Stimulated activated CD8-positive, alpha-beta memory T cell treated with anti-CD3 and anti-CD28 coated beads, Interleukin-15, amount 100 ng/mL, for 48 hours (primary cell): ENCODE data around the gene CRTC1.
"Not testable (repeated sequence)": the region's sequence is repeated elsewhere in the genome, so short reads cannot be mapped to it uniquely, and the experiment has no call there.

ENCODE experiments used
- DNase-seq, 2 donors: peaks; one replicate each; pipeline ENCODE4 v3.0.0-alpha.2; 2020; ENCODE audit warnings: low read depth in 2 of 2

The CRTC1 gene

DNA sequence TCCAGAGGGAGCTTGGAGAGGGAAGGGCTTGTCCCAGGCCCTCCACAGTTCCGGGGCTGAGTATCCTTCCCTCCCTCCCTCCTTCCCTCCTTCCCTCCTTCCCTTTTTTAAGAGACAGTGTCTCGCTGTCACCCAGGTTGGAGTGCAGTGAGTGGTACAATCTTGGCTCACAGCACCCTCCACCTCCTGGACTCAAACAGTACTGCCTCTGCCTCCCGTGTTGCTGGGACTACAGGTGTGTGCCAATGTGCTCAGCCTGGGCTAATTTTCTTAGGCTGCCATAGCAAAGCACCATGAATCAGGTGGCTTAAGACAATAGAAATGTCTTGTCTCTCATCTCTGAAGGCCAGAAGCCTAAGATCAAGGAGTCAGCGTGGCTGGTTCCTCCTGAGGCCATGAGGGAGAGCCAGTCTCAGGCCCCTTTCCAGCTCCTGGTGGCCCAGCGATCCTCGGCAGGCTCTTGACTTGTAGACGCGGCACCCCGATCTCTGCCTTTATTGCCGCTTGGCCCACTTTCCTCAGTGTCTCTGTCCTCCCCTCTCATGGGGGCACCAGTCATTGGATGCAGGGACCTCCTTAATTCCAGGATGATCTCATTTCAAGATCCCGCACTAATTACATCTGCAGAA is 47.5 kb downstream of the CRTC1 start:
- DNase-seq = no peak

DNA sequence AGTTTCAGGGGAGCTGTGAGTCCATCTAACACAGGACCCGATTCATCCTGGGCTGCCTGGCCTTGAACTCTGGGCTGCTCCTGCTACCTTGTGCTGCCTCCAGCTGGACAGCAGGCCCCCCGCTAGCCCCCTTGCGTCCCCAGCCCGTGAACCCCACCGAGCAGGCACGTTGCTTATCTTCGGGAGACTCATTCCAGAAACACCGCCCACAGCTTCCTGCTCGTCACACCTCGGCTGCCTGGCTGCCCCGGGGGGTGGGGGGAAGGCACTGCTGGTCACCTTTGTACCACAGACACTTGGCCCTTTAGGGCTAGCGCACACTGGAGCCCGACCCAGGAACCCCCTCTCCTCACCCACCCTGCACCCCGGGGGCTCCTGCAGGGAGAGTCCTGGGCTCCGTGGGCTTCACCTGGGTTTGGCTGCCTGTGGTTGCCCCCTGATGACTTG is 48.1 kb downstream of the CRTC1 start:
- no peak for DNase-seq

DNA sequence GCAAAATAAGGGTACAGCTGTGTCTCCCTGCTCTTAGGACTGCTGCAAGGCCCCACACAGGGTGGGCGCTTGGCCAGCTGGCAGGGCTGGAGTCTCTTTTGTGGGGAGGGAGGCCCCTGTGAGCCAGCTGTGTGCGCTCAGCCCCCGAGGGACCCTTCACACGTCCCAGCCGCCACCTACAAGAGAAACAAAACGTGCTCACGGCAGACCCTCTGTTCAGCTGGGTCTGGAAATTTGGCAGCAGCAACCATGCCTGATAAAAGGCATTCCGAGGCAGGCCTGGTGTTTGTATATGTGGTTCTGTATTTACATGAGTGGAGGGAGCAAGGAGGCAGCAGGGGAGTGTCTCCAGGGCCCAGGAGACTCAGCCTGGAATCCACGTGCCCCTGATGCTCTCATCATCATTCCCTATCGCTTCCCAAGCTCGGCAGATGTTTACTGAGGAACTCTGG is 49.7 kb downstream of the CRTC1 start:
- no peak for DNase-seq

DNA sequence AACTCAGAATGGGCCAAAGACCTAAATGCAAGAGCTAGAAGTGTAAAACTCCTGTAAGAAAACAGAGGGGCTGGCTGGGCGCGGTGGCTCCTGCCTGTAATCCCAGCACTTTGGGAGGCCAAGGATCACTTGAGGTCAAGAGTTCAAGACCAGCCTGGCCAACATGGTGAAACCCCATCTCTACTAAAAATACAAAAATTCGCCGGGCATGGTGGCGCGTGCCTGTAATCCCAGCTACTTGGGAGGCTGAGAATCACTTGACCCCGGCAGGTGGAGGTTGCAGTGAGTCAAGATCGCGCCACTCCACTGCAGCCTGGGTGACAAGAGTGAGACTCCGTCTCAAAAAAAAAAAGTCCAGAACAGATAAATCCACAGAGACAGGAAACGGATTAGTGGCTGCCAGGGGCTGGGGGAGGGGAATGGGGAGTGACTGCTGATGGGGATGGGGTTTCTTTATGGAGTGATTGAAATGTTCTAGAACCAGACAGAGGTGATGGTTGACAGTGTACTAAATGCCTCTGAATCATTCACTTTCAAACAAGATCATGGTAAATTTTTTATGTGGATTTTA is 50.4 kb downstream of the CRTC1 start:
- not testable (repeated sequence) for DNase-seq

DNA sequence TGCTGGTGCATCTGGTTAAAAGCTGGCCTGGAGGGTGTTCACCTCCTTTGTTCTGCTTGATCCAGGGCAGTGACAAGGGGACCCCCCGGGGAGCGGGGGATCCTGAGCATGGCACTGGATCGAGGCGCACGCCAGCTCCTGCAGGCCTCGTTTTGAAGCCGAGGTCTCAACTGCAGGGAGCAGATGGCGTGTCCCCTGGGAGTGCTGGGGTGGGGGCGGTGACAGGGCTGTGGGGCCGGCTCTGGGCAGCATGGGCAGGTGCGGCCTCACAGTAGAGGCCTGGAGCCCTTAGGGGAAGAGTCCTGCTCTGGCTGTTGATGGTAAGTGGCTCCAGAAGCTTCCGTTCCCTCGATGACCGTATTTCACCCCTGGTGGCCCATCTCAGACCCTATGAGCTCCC is 51.8 kb downstream of the CRTC1 start:
- DNase-seq = no peak

DNA sequence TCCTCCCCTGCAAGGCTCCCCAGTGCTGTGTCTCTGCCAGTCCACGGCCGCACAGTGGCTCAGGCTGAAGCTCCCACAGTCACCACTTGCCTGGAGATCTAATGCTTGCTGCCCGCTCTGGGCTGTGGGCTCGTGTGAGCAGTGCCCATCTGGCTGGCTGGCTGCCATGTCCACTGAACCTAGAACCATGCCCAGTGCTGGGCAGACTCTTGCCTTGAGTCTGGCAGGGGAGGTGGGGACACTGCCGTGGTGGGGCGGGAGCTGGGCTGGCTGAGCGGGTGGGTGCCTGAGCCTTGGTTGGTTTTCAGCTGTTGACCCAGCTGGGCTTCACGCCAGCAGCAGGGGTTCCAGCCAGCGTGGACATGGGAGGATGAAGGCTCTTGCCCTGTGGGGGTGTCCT is 52.3 kb downstream of the CRTC1 start:
- DNase-seq = no peak

DNA sequence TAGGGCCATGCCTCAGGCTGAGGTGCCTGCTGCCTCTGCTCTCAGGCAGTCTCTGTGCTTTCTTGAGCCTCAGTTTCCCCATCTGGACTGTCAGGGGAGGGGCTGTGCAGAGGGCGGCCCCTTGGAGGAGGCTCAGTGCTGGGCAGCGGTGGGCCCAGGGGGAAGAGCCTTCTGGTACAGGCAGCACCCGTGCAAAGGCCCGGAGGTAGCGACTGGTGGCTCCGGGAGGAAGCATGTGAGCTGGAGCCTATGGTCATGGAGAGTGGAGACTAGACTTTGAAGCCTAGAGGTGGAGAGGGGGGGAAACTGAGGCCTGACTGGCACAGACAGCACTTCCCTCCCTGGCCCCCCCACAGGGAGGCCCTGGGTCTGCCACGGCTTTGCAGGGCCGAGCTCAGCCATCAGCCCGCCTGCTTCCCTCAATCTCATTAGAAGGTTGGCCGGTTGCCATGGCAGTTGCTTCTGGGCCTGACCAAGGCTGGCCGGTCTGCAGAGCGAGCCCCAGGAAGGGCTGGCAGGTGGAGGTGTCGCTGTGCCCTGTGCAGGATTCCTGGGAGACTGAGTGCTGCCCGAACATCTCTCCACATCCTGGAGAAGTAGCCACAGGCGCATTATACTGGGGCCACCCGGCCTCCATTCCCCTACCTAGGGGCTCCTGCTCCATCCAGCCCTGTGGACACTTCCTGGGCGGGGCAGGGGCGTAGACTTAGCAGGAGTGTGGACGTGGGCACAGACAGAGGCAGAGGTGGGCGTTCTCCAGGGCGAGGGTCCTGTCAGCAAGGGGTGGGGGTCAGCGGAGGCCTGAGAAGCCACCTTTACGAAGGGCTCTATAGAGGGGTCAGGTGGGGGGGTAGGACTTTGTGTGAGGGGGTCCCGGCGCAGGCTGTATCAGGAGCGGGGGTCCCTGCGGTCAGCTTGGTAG is 53.2 kb downstream of the CRTC1 start:
- no peak for DNase-seq

DNA sequence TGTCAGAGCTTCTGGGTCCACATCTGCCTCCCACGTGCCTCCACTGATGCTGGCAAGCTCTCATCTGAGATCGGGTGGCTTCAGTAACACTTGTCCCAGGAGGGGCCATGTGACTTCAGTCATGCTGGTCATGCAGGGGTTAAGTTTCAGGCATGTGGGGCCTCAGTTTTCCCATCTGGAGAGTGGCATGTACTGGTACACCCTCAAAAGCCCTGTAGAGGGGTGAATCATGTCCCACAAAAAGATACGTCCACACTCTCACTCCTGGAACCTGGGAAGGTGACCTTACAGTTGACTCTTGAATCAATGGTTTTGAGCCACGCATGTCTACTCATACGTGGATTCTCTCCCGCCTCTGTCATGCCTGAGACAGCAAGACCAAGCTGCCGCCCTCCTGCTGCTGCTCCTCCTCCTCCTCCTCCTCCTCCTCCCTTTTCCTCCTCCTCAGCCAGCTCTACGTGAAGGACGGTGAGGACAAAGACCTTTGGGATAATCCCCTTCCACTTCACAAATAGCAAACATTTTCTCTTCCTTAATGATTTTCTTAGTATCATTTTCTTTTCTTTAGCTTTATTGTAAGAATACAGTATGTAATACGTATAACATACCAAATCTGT is 54.0 kb downstream of the CRTC1 start:
- no peak for DNase-seq

DNA sequence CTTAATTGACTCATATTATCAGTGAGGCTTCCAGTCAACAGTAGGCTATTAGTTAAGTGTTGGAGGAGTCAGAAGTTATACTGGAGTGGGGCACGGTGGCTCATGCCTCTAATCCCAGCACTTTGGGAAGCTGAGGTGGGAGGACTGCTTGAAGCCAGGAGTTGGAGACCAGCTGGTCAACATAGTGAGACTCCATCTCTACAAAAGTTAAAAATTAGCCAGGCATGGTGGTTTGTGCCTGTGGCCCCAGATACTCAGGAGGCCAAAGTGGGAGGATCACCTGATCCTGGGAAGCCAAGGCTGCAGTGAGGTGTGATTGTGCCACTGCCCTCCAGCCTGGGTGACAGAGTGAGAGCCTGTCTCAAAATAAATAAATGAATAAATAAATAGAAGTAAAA is 54.5 kb downstream of the CRTC1 start:
- no peak for DNase-seq

DNA sequence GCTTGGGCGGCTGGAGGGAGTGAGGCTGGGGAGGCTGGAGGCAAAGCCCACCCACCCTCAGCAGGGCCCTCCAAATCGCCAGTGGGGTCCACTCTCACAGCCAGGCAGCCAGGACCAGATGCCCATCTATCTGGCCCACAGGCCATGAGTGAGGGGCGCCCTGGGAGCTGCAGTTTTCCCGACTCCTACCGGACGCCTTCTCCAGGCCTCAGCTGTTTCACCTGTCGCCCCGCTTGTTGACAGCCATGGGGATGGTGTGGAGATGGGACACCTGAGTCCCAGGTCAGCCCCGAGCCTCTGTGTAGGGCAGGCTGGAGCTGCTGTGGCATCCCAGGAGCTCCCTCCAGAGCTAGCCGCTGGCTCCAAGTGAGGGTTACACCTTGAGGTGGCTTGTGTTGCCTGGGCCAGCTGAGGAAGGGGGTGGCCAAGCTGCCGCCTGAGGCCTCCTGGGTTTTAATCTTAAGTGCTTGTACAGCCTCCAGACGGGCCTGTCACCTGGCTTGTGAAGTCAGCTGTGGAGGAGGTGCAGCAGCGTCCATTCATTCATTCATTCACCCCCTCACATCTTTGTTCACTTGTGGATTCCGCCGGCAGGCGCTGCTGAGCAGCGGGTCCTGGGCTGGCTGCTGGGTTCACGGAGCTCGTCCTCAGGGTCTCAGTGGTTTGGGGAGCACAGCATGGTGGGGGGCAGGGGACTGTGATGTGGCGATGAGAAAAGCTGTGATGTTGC is 55.6 kb downstream of the CRTC1 start:
- DNase-seq = no peak

DNA sequence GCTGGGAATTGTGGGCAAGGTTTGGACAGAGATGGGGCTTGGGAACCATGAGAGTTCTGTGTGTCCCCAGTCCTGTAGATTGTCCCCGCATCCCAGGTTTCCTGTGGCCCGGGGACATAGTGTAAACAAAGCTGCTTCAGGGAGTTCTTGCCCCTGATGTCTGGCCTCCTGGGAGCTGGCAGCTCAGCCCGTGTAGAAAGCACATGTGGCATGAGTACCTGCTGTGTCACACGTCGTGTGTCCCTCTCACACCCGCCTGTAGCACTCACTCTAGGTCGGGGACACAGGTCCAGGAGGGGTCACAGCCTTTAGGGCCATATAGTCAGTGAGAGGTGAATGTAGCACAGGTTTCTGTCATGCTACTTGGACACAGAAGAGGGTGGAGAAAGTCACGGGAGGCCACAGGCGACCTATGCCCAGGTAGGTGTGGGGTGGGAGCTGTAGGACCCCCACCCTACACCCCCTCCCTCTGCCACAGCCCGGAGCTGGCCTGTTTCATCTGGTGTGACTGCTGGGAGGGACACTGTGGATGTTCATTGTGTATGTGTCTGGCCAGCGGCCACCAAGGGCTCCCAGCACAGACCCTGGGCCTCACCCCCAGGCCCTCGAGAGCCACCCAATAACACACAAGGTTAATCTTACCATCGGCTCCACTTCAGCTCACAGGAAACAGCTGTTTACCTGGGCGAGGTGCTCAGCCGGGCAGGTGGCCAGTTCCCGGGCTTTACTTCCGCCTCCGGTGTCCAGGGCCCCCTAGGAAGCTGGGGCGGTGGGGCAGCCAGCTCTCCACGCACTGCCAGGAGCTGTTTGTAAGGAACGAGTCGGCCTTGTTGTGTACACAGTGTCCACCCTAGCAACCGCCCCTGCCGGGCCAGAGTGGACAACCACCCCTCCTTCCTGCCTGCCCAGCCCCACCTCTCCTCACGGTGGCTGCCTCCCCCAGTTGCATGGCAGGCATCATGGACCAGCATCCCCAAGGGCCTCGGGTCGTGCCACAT is 57.9 kb downstream of the CRTC1 start:
- no peak for DNase-seq

DNA sequence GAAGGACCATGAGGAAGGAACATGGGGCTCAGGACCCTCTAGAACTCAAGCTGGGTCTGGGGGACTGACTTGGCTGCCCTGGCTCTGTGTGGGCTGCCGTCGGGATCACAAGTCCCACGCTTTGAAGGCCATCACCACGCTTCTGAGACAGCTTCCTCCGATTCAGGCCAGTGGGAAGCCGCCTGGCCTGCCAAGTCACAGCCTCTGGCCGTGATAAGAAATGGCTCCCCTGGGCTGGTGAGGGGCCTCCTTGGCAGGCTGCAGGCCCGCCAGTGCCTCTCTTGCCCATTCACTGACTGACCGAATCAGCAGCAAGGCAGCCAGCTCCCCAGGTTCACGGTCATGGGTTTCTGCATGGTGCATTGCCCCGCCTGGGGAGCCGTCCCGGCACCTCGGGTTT is 58.8 kb downstream of the CRTC1 start:
- DNase-seq = no peak

DNA sequence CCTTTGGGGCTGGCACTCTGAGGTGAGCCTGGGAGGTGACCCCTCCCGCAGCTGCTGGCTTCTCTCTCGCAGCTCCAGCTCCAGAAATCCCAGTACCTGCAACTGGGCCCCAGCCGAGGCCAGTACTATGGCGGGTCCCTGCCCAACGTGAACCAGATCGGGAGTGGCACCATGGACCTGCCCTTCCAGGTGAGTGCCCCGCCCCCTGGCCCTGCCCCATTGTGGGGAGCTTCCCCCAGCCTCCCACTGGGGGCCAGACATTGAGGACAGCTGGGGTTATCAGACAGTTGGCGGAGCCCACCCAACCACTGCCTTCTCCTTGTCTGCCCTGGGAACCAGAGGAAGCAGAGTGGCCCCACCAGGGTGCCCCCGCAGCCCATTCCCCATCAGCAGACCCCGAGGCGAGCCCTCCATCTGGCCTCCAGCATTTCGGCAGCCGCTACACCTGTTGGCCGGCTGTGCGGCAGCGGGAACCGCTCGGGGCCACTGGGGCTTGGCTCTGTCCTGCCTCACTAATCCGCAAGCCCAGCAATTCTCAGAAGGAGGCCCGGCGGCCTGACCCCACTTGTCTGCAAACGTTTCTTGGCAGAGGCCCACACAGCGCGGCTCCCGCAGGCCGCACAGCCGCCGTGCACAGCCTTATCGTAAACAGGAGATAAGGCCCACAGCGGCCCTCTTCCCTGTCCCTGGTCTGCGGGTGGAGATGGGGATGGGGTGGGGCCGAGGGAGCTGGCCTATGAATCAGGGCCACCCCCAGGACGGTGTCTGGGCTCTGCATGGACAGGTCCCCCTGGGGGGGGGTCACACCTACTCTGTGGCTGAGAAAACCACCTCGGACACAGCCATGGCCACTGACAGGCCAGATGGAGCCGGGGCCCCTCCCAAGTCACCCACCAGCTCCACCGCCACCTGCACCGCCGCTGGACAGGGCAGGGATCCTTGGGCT is 59.6 kb downstream of the CRTC1 start:
- DNase-seq = no peak

DNA sequence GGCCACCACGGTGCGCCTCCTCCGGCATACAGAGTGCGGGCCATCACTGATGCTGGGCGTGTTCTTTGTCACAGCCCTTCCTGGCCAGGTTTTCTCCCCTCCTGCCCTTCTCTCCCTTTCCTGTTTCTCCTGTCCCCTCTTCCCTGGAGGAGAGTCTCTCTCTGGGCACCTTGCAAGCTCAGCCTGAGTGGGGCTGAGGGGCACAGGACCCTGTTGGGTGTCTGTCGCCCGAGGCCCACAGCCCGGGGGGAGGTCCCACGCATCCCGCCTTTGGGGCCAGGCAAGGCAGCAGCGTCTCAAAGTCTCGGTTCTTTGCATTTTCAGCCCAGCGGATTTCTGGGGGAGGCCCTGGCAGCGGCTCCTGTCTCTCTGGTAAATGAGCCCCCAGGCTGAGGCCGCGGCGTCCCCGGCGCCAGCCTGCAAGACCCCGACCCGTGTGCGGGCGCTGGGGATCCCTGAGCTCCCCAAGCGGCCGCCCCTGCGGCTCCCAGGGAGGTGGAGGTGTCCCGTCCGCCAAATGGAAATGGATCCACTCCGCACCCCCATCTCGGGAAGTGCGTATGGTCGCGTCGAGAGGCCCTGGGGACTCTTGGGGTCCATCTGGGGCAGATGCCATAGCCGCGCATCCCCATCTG is 60.4 kb downstream of the CRTC1 start:
- no peak for DNase-seq

DNA sequence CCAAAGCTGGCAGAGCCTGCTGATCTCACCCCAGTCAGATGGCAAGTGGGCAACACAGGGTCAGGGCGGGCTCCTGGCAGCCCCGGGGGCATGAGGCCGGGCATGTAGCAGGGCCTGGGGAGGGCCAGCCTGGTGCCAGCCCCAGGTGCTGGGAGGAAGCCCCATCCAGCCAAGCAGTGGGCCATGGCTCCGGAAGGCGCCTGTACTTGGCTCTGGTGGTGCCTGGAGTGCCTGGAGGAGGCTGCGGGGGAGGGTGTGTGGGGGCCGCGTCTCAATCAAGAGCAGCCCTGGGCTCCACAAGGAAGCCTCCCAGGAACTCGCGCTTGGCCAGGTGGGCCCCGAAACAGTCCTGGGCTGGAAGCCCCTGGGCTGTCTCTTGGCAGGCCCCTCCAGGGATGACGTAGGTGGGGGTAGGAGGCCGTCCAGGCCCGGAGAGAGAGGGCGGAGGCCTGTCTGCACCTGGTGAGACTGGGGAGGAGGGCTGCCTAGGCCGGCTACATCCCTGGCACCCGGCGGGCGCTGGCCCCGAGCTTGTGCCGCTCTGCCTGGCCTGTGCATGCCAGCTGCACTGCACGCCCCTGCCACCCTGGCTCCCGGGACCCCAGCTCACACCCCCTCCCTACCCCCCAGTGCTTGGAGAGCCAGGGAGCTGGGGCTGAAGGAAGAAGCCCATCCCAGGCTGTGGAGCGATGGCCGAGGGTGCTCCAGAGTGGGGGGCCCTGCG is 61.7 kb downstream of the CRTC1 start:
- no peak for DNase-seq

DNA sequence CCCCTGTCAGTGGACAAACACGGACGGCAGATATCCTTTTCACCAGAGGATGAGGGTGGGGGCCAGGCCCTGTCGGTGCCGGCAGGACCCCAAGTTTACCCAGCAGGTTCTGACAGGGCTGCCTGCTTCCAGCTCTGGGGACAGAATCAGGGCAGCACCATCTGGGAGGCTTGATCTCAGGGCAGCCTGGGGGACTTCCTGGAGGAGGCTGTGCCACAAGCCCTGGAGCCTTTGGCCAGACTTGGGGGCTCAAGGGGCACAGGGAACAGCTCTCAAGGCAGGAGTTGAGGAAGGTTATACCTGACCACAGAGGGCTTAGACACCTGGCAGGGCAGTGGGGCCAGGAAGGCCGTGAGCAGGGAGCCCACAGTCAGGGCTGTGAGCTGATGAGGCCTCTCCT is 62.5 kb downstream of the CRTC1 start:
- no peak for DNase-seq

DNA sequence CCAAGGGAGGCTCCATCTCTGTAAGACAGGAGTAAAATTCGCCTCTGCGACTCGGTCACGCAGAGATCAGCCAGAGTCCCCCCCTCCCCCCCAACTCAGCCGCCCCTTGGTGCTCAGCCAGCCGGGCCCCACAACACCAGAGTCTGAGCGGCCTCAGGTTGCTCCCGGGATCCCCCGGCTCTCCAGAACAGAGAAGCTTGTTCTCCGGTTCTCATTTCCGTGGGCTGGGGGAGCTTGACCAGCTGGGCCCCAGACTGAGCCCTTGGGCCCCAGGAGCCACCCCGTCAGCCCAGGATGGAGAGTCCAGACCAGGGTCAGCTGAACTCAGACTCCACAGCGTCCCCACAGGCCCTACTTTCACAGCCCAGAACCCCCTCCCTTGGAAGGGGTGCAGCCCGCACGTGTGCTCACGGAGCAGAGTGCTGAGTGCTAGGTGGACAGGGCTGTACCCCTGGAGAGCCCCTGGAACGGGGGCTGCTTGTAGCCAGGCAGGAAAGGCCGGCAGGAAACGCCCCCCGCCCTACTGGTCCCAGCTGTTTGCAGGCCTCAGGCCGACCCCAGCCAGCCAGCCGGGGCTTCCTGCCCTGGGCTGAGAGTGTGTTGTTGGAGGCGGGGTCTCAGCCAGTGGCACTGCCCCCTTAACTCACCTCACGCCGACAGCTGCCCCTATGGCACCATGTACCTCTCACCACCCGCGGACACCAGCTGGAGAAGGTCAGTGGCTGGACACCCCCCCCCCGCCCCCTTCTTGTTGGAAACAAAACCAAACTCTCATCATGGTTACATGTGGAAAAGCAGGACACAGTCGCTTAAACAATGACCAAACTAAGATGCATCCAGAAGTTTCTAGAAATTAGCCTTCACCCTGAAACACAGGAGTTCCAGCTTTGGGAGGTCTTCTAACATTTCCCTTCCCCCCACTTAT is 63.2 kb downstream of the CRTC1 start:
- DNase-seq = no peak
